ENCODE data around the gene SNCG. TPM values are rescaled to one million over a fixed set of nuclear protein-coding genes. Genes with fewer than 3 reads are reported as not detected.

The SNCG gene
- total and polyA plus RNA-seq, 2 of the 8 experiments (the other 6 are each of a cell fraction or from before 2014, with no cell fraction given) = 4.4 to 12.2 TPM

GRCh38 chr10:86957471-86958115 is 806 bp upstream of the SNCG start, which contains the start of gene MMRN2 (continued):
- no peak for TF ChIP-seq CHD7 (IDR thresholded peaks at IDR 0.05; ENCODE audit: insufficient replicate concordance, low read length)
- no peak for TF ChIP-seq RBBP5 (IDR thresholded peaks at IDR 0.05; ENCODE audit: borderline replicate concordance, low read depth, low read length)
- no peak for TF ChIP-seq MAX (IDR thresholded peaks at IDR 0.05)
- no peak for TF ChIP-seq CHD1 (IDR thresholded peaks at IDR 0.05; ENCODE audit: low read depth, low read length)
- no peak for TF ChIP-seq JUND (IDR thresholded peaks at IDR 0.05; ENCODE audit: low read length)
- TF ChIP-seq POLR2A (IDR thresholded peaks at IDR 0.05; ENCODE audit: control extremely low read depth in 1 of 2, low read depth in 2 of 2, low read length in 2 of 2) = no peak
- no peak for TF ChIP-seq KDM1A (IDR thresholded peaks at IDR 0.05; ENCODE audit: borderline replicate concordance, low read length)
- TF ChIP-seq SP1 (IDR thresholded peaks at IDR 0.05; ENCODE audit: low read depth, low read length) = no peak
- TF ChIP-seq YY1 (IDR thresholded peaks at IDR 0.05; ENCODE audit: low read depth, low read length) = no peak
- TF ChIP-seq HDAC6 (IDR thresholded peaks at IDR 0.05; ENCODE audit: low read depth, low read length) = no peak
- no peak for TF ChIP-seq RNF2 (IDR thresholded peaks at IDR 0.05; ENCODE audit: borderline replicate concordance, low read depth, low read length, missing control alignments, poor library complexity, severe bottlenecking)

Measured in H1 (cell line).